GM12874 (cell line): Measurements from ENCODE around the gene DMXL1.

ENCODE experiments used
- TF ChIP-seq, protein P1 (sequence below): IDR thresholded peaks from 2 replicates; pipeline ENCODE4 v1.5.1; 2011; ENCODE audit warnings: low read depth, mild to moderate bottlenecking, control low read depth, low read length, moderate library complexity; ENCODE audit not compliant: insufficient read depth

The DMXL1 gene

DNA sequence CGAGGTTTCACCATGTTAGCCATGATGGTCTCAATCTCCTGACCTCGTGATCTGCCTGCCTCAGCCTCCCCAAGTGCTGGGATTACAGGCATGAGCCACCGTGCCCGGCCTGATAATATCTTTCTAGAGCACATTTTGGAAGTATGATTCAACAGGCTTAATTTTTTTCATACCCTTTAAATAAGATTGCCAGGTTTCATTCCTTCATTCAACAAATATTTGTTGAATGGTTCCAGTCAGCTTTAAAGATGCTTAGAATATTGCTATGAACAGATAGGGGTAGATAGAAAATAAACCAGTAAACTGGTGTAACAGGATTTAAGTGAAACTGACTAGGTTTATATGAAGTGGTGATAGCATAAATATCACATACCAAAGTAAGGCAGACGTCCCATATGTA, 41.3 kb downstream of the DMXL1 start:
- TF ChIP-seq, protein P1, sequence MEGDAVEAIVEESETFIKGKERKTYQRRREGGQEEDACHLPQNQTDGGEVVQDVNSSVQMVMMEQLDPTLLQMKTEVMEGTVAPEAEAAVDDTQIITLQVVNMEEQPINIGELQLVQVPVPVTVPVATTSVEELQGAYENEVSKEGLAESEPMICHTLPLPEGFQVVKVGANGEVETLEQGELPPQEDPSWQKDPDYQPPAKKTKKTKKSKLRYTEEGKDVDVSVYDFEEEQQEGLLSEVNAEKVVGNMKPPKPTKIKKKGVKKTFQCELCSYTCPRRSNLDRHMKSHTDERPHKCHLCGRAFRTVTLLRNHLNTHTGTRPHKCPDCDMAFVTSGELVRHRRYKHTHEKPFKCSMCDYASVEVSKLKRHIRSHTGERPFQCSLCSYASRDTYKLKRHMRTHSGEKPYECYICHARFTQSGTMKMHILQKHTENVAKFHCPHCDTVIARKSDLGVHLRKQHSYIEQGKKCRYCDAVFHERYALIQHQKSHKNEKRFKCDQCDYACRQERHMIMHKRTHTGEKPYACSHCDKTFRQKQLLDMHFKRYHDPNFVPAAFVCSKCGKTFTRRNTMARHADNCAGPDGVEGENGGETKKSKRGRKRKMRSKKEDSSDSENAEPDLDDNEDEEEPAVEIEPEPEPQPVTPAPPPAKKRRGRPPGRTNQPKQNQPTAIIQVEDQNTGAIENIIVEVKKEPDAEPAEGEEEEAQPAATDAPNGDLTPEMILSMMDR, result no peak

DNA sequence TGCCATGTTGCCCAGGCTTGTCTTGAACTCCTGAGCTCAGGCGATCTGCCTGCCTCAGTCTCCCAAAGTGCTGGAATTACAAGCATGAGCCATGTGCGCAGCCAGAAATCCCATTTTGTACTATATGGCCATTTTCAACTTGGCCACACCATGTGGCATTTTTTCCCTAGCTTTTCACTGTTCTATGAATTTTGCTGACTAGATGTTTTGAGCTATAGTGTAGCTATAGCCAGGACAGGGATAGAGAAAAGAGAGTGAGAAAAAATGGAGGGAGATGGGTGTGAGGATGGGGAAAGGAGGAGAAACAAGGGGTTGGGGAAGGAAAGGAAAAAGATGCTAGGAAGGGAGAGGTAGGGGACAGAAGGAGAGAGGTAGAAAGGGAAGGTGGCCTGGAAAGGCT, 46.4 kb downstream of the DMXL1 start:
- TF ChIP-seq, protein P1, result no peak

DNA sequence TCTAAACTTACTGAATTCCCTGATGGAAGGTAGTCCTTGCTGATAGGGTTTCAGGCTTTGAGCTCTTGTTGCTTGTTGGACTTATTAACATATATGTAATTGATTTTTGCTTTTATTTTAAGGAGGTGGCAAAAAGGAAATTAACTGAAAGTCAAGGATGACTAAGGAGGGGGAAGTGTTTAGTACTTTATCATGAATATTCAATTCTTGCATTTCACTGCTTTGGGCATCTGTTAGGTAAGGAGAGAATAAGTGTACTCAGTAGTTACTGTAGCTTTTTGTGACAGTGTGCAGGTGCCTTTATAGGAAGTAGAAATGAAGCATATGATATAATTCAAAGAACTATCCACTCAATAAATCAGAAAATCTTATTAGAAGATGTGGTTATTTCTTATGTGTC, 47.1 kb downstream of the DMXL1 start:
- TF ChIP-seq, protein P1, result no peak

DNA sequence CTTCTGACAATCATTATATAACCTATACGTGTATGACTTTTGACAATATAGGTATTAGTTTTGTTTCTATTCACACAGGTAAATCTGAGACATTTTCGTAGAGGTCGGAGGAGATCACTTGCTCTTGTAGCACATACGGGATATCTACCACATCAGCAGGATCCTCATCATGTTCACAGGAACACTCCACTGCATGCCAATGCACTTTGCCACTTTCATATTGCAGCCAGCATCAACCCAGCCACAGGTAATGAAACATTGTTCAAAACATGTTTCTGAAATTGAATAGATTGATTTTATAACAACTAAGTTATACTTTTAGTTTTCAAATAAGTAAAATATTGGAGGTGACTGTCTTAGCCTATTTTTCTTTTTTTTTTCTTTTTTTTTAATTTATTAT, 50.0 kb downstream of the DMXL1 start:
- TF ChIP-seq, protein P1, result no peak

DNA sequence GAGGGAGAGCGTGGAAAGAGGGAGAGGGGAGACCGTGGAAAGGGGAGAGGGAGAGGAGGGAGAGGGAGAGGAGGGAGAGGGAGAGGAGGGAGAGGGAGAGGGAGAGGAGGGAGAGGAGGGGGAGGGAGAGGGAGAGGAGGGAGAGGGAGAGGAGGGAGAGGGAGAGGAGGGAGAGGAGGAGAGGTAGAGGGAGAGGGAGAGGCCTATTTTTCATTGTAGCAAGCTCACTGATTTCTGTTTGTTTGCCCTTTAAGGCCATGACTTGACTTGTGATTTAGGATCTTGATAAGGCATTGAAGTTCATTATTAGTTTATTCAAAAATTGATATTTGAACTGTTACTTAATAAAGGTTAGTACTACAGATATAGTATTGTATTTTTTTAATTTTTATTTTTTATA, 52.4 kb downstream of the DMXL1 start:
- TF ChIP-seq, protein P1, result no peak

DNA sequence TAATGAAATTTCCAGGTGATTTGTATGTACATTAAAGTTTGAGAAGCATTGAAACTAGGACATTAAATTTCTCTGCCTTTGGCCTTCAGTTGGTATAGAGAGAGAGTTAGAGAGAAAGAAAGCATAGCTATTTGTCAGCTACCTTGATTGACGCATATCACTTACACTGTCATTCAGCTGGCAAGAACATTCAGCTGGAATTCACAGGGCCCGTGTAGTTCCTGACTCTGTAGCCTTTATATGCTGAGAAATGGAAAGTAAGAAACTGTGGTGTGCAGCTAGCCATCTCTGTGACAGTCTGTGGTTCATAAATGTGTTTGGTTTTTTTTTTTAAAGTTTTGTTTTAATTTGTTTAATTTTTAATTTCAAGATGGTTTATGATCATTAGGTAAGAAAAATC, 58.9 kb downstream of the DMXL1 start:
- TF ChIP-seq, protein P1, result no peak

DNA sequence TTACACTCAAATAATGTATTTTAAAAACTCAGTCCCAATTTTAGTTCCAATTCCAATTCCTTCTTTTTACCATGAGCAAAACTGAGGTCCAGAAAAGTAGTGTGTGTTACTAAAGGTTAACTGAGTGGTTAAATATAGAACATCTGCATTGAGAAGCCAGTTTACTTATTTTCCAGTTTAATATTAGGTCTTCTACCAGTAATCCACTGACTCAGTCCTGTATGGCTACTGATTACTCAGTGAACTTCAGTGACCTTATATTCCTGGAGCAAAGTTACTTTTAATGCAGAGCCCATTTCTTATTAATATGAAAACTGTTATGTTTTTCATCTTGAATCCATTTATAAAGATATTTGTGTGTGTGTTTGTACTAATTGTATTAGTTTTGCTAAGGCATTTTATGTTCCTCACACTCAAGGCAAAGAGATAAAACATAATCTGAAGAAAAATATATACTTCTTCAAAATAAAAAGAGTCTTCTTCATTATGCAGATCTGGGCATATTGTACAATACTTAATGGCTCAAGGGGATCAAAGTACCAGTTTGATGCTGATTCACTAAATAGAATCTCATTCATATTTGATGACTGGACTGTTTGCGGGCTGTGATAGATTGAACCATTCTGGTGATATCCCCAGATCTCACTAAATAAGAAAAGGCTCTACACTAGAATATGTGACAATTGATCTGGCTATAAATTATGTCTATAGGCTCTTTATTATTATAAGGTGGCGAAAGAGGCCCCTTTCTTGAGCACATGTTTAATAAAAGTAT, 60.8 kb downstream of the DMXL1 start:
- TF ChIP-seq, protein P1, result no peak
